NCI-H226 (cell line): ENCODE results near the gene IPO9.

ENCODE experiments used
- DNase-seq: peaks from one replicate; pipeline ENCODE4 v3.0.0-alpha.2; 2015

IPO9 gene

GRCh38 chr1:201907621-201908020 lies 78.7 kb downstream of the IPO9 start:
- DNase-seq: no peak

- DNase-seq: no peak
These were observed 83.0 kb downstream of the IPO9 start for GRCh38 chr1:201911826-201912571.

- no peak for DNase-seq
These were observed 83.9 kb downstream of the IPO9 start for GRCh38 chr1:201912832-201913231.

GRCh38 chr1:201914456-201915235 lies 85.7 kb downstream of the IPO9 start:
- DNase-seq: no peak

GRCh38 chr1:201916649-201917249 lies 87.8 kb downstream of the IPO9 start:
- DNase-seq: peak; percentile 69

- DNase-seq: peak; percentile 78
These were observed 88.5 kb downstream of the IPO9 start for GRCh38 chr1:201917362-201918033.

GRCh38 chr1:201918343-201918742 lies 89.4 kb downstream of the IPO9 start:
- DNase-seq: no peak

- no peak for DNase-seq
These were observed 93.1 kb downstream of the IPO9 start for GRCh38 chr1:201921952-201922558.

- DNase-seq: no peak
These were observed 96.3 kb downstream of the IPO9 start for GRCh38 chr1:201925301-201925567.

- no peak for DNase-seq
These were observed 97.2 kb downstream of the IPO9 start for GRCh38 chr1:201925981-201926645.

- DNase-seq: no peak
These were observed 99.3 kb downstream of the IPO9 start for GRCh38 chr1:201928266-201928665.

- peak; percentile 9 for DNase-seq
These were observed 101.2 kb downstream of the IPO9 start for GRCh38 chr1:201930137-201930536.

- DNase-seq: no peak
These were observed 101.8 kb downstream of the IPO9 start for GRCh38 chr1:201930803-201931202.
